Measurements from ENCODE around the gene PRG3. TPM values are rescaled to one million over a fixed set of nuclear protein-coding genes. Genes with fewer than 3 reads are reported as not detected.
"Not testable (repeated sequence)": the region's sequence is repeated elsewhere in the genome, so short reads cannot be mapped to it uniquely, and the experiment has no call there.

PRG3 gene
- total RNA-seq, 1 donor from 2014 or later: 2.9 TPM

GRCh38 chr11:57408771-57409170, 27.8 kb upstream of the PRG3 start:
- no peak for DNase-seq

DNA sequence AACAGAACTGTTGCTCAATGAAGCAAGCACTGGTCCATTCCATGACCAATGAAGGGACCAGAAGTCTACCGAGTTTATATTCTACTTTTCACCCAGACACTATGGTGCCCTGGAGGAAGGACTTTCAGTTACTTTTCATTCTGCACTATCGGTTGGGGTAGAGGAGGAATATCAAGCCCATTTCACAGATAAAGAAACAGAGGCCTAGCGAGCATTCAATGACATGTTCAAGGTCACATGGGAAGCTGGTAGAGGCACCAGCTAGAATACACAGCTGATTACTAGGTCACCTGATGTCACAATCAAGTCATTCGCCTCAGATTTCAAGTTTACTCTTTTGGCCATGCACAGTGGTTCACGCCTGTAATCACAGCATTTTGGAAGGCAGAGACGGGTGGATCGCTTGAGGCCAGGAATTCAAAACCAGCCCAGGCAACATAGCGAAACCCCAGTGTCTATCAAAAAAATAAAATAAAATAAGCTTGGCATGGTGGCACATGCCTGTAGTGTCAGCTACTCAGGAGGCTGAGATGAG, 27.1 kb upstream of the PRG3 start:
- no peak for DNase-seq

- peak; percentile 40 for DNase-seq
Measured at GRCh38 chr11:57407010-57407920, 26.3 kb upstream of the PRG3 start.

GRCh38 chr11:57406337-57406904, 25.5 kb upstream of the PRG3 start:
- DNase-seq: no peak

DNA sequence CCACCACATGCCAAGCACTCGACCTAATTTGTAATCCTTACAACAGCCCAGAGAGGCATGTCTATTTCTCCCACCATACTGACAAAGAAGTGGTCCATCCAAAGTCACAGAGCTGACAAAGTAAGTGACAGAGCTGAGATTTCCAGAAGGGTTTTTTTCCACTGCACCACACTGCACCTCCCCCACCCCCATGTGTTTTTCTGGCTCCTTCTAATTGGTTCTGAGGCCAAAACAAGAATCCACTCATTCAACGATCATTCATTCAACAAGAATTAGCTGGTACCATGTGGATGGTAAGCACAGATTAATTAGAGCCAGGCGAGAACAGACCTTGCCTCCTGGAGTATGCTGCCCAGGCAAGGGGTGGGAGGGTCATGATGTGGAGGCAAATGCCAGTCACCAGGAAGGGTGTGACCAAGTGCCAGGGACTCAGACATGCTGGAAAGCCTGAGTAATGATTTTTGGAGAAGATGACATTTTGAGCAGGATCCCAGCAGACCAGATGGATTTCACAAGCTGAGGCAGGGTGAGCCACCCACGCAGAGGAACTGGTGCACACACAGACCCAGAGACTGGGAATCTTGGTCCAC, 24.4 kb upstream of the PRG3 start:
- no peak for DNase-seq

DNA sequence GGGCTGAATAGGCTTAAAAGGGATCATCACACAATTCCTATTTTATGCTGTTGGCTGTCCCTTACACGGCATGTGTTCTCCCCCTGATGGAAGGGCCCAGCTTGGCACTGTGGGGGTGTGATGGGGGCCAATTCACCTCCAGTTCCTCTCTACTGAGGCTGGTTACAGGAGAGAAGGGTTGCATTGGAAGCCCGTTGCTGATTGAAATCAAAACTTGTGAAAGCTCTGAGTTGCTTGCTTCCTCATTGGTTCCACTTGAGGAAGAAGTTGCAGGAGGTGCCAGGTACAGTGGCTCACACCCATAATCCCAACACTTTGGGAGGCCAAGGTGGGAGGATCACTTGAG, 22.8 kb upstream of the PRG3 start:
- DNase-seq: no peak

- not testable (repeated sequence) for DNase-seq
Measured at GRCh38 chr11:57403003-57403801, 22.3 kb upstream of the PRG3 start.

- DNase-seq: no peak
Measured at GRCh38 chr11:57402188-57403002, 21.4 kb upstream of the PRG3 start.

- DNase-seq: no peak
Measured at GRCh38 chr11:57399972-57400578, 19.1 kb upstream of the PRG3 start.

DNA sequence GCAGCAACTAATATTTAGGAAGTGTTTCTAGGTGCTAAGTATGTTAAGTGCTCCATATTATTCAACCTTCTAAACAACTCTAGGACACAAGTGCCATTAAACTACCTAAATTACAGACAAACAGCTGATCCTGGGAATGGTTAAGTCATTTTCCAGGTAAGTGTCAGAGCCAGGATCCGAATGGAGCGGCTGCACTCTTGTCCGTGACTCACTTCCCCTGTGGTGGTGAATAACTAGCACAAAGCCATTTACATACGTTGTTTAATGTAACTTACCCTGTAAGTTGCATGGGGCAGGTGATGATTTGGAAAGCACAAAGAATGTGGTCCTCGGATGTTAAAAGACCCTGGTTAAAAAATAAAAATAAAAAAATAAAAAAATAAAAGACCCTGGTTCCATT, 18.3 kb upstream of the PRG3 start:
- no peak for DNase-seq

- DNase-seq: no peak
Measured at GRCh38 chr11:57397394-57397990, 16.5 kb upstream of the PRG3 start.

GRCh38 chr11:57396744-57397143, 15.8 kb upstream of the PRG3 start:
- DNase-seq: no peak

- no peak for DNase-seq
Measured at GRCh38 chr11:57395905-57396623, 15.1 kb upstream of the PRG3 start.

DNA sequence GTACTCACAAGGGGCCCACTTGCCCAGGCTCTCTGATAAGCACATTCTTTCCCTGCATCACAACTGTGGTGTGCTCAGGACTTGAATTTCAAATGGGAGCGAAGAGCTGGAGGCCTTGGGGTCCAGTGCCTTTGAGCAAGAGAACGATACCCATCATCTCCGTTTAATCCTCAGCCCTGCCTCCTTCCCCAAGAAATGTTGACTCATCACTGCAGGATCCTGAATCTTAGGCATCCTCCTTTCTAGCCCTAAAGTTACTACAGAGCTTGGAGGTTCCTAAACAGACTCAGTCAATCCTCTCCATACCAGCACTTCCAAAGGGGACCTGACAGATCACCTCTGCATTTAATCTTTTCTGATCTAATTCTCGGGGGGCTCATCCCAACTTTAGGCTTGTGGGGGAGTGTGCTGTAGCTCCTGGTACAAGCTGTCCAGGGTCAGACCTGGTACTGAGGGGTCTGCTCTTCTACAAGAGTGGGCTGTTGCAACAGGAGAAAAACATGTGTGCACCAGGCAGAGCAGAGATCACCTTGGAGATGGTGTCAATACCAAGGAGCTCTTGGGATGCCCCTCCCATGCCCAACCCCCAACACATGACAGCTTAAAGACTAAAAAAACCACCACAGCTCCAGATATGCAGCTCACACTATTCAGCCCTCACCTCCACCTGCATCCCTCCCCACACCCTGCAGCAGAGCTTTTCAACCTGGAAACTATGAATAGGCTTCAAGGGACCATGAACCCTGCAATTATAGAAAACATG, 13.4 kb upstream of the PRG3 start:
- DNase-seq: no peak

DNA sequence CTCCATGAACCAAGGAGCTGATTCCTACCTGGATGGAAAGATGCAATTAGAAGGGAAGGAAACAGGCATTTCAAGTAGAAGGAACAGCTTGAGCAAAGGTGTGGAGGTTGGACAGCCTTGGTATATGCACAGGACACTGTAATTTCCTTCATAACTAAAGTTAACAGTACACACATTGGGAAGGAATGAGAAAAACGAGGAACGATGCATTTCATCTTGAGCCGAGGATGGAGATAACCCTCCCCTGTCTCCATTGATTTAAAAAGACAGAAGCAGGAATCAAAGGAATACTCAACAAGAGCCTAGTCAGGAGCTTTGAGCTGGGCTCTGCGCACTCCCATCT, 11.8 kb upstream of the PRG3 start:
- DNase-seq: no peak

GRCh38 chr11:57392066-57392762, 11.3 kb upstream of the PRG3 start:
- no peak for DNase-seq

DNA sequence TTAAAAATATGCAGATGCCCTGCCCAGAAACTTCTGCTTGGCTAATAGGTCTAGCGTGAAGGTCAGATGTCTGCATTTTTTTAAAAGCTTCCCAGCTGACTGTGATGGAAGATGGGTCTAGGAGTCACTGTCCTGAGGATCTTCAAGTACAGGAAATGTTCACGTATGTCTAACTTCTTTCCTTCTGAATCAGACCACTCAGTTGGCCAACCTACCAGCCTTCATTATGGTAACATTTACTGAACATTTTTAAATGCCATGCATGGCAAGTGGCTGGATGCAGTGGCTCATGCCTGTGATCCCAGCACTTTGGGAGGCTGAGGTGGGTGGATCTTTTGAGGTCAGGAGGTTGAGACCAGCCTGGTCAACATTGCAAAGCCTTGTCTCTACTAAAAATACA, 10.6 kb upstream of the PRG3 start:
- no peak for DNase-seq

- DNase-seq: no peak
Measured at GRCh38 chr11:57391111-57391510, 10.2 kb upstream of the PRG3 start.

GRCh38 chr11:57390535-57390934, 9.6 kb upstream of the PRG3 start, which contains the start of gene PRG2:
PRG2 (minus strand) TSS chr11:57390650; CDS start chr11:57389944, 706 bp downstream.
- DNase-seq: no peak

All from skin of body (tissue), 2 donors.